ENCODE data around the gene PTGDR. TPM values are rescaled to one million over a fixed set of nuclear protein-coding genes. Genes with fewer than 3 reads are reported as not detected.

The PTGDR gene
- total and polyA plus RNA-seq, 12 donors = 0.17 to 1.9 (median 0.47) TPM

DNA sequence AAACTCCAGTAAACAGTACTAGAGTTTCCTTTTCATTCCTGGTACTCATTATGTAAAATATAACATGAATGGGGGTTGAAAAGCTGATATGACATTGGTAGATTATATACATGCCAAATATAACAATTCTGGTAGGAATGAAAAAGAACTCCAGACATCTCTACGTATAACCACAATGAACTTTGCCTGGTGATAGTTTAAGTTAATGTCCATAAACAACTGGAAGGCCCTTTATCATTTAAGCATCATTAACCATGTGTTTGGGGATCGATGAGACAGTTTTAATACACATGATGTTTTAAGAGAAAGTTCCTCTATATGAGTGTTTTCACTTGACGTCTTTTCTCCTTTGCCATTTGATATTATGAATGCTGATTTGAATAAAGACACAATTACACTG, 52.4 kb downstream of the PTGDR start:
- no peak overlapping the region for H3K27ac ChIP-seq
- H3K4me3 ChIP-seq = no peak overlapping the region
- ATAC-seq (no peak), DNase-seq (no peak)
- no peak for TF ChIP-seq CTCF (IDR thresholded peaks at IDR 0.05)
- peaks cover 0 to 54% (median 3%) of the 10 kb centered on the region in 9 donors for H3K4me1 ChIP-seq
- H3K27me3 ChIP-seq = peaks cover 0 to 24% (median 9%) of the 10 kb centered on the region in 7 donors
- no peaks in the 10 kb centered on the region for H3K36me3 ChIP-seq
- intact Hi-C loops (cut with DNase I) = loop anchor here in 1 of 10 donors (10.0 kb wide), 1 partner anchor 85 kb away; no protein-coding TSS in a partner anchor
- 84 to 88% methylated on average over 3 of the region's 3 CpGs for WGBS, 2 donors
- H3K9me3 ChIP-seq = peaks cover 0 to 32% (median 10%) of the 10 kb centered on the region in 11 donors

GRCh38 chr14:52325126-52325525, 57.6 kb downstream of the PTGDR start:
- 83% methylated on average over 3 of the region's 3 CpGs for WGBS, 2 donors

GRCh38 chr14:52325630-52326029, 58.1 kb downstream of the PTGDR start:
- Histone ChIP-seq H3K4me1 (peaks cover 0 to 48% (median 0%) of the 10 kb centered on the region in 9 donors), H3K27ac (peak overlapping the region in 1 of 10 donors; percentile 42), H3K4me3 (no peak overlapping the region), H3K36me3 (no peaks in the 10 kb centered on the region), H3K9me3 (peaks cover 0 to 31% (median 10%) of the 10 kb centered on the region in 11 donors), H3K27me3 (no peaks in the 10 kb centered on the region)
- WGBS, 2 donors = 92 to 94% methylated on average over 3 of the region's 3 CpGs
- intact Hi-C loops (cut with DNase I) = loop anchor here in 1 of 10 donors (1.0 kb wide), 1 partner anchor 31 kb away; no protein-coding TSS in a partner anchor
- TF ChIP-seq CTCF (IDR thresholded peaks at IDR 0.05) = no peak
- DNase-seq (no peak), ATAC-seq (no peak)

More at GRCh38 chr14:52325126-52325525, 57.6 kb downstream of the PTGDR start:
- peaks cover 0 to 48% (median 0%) of the 10 kb centered on the region in 9 donors for H3K4me1 ChIP-seq
- H3K36me3 ChIP-seq = no peaks in the 10 kb centered on the region
- no peak for DNase-seq
- H3K27ac ChIP-seq = peak overlapping the region in 1 of 10 donors; percentile 42
- no peaks in the 10 kb centered on the region for H3K27me3 ChIP-seq
- peak overlapping the region in 1 of 10 donors; percentile 12 for H3K4me3 ChIP-seq
- TF ChIP-seq CTCF (IDR thresholded peaks at IDR 0.05) = no peak
- ATAC-seq = peak in 4 of 8 donors; percentile 23 to 79 (median 30)
- intact Hi-C loops (cut with DNase I) = loop anchor here in 1 of 10 donors (1.0 kb wide), 1 partner anchor 31 kb away; no protein-coding TSS in a partner anchor
- H3K9me3 ChIP-seq = peaks cover 0 to 32% (median 10%) of the 10 kb centered on the region in 11 donors

Other genes starting within 250 kb of the PTGDR start
- gene NID2, start 198.6 kb upstream of the PTGDR start, total RNA-seq = 10 to 100 TPM; 26.6 to 66.0 (median 39.2) TPM
- 10 to 100 TPM; 15.1 to 29.8 TPM for gene NID2, start 198.6 kb upstream of the PTGDR start, polyA plus RNA-seq
- 1 to 10 TPM in 3 of 10 donors, under 1 TPM in 7; 0.11 to 2.4 (median 0.33) TPM for gene PTGER2, start 46.6 kb downstream of the PTGDR start, total RNA-seq
- under 1 TPM; 0.22 to 0.65 TPM for gene PTGER2, start 46.6 kb downstream of the PTGDR start, polyA plus RNA-seq